IMR-90 (cell line): ENCODE measurements around the gene NNMT. TPM values are rescaled to one million over a fixed set of nuclear protein-coding genes. Genes with fewer than 3 reads are reported as not detected.

Experiments used
- ATAC-seq: fragments of 200-7000 bp; cut with Tn5 transposase; 2 replicates; pipeline ENCODE4 v1.9.1; 2020; ENCODE audit warnings: low read depth, mild to moderate bottlenecking, moderate library complexity
- BruUV-seq: library from RNA; stranded (reverse); fragments of 400-500 nt; replicated peaks from 2 replicates; lab custom pipeline; 2021; lab: Mats Ljungman, UMichigan
- CTCF ChIA-PET: fragments of 300-600 bp; formaldehyde crosslinking; extraction: SDS; loops from one replicate; lab custom pipeline; 2021; ENCODE audit warnings: antibody characterized with exemption; lab: Yijun Ruan, JAX
- POLR2A ChIA-PET: fragments of 300-600 bp; sonication (Branson Sonifier 250); formaldehyde crosslinking; loops from one replicate; lab custom pipeline; 2022; ENCODE audit warnings: antibody characterized with exemption; ENCODE audit not compliant: unreplicated experiment; lab: Charles Lee
- DNase-seq: peaks from one replicate; pipeline ENCODE4 v3.0.0; 2013
- H2AFZ ChIP-seq: replicated peaks from 2 replicates; pipeline ENCODE3; 2013; ENCODE audit warnings: low read length, mild to moderate bottlenecking; ENCODE audit not compliant: poor library complexity
- H2AK5ac ChIP-seq: 2 replicates; pipeline ENCODE4 v1.6.1; 2013; ENCODE audit warnings: low read depth, low read length, inconsistent platforms
- H2AK9ac ChIP-seq: replicated peaks from 2 replicates; pipeline ENCODE3; 2013; ENCODE audit warnings: mild to moderate bottlenecking, low read depth, low read length, moderate library complexity; ENCODE audit not compliant: poor library complexity
- H2BK120ac ChIP-seq: 2 replicates; pipeline ENCODE4 v1.6.1; 2013; ENCODE audit warnings: low read depth, low read length, inconsistent platforms
- H2BK15ac ChIP-seq: 3 replicates; pipeline ENCODE4 v1.6.1; 2013; ENCODE audit warnings: low read depth, low read length, inconsistent platforms
- H2BK20ac ChIP-seq: 2 replicates; pipeline ENCODE4 v1.6.1; 2013; ENCODE audit warnings: low read depth, mild to moderate bottlenecking, inconsistent platforms, low read length, moderate library complexity
- H2BK5ac ChIP-seq: 2 replicates; pipeline ENCODE4 v1.6.1; 2013; ENCODE audit warnings: mild to moderate bottlenecking, low read depth, low read length, inconsistent platforms; ENCODE audit not compliant: poor library complexity, severe bottlenecking
- H3K14ac ChIP-seq: replicated peaks from 2 replicates; pipeline ENCODE4 v1.6.1; 2013; ENCODE audit warnings: low read depth, low read length, inconsistent platforms
- H3K18ac ChIP-seq: 2 replicates; pipeline ENCODE4 v1.6.1; 2013; ENCODE audit warnings: low read depth, low read length, control low read depth
- H3K23ac ChIP-seq: 2 replicates; pipeline ENCODE4 v1.6.1; 2013; ENCODE audit warnings: low read depth, low read length, inconsistent platforms
- H3K27ac ChIP-seq: 2 replicates; pipeline ENCODE4 v1.5.1; 2013; ENCODE audit warnings: mild to moderate bottlenecking, control low read depth, low read length; ENCODE audit not compliant: insufficient read depth
- H3K27me3 ChIP-seq: 2 replicates; pipeline ENCODE4 v1.6.1; 2013; ENCODE audit warnings: low read length; ENCODE audit not compliant: control insufficient read depth, insufficient read depth
- H3K36me3 ChIP-seq: 2 replicates; pipeline ENCODE4 v1.6.1; 2013; ENCODE audit warnings: low read length, mixed read lengths; ENCODE audit not compliant: control insufficient read depth, insufficient read depth
- H3K4ac ChIP-seq: 2 replicates; pipeline ENCODE4 v1.6.1; 2013; ENCODE audit warnings: low read depth, low read length, inconsistent platforms
- H3K4me1 ChIP-seq: 2 replicates; pipeline ENCODE4 v1.6.1; 2013; ENCODE audit warnings: low read length, mixed read lengths; ENCODE audit not compliant: control insufficient read depth, insufficient read depth
- H3K4me2 ChIP-seq: 2 replicates; pipeline ENCODE4 v1.6.1; 2013; ENCODE audit warnings: low read depth, mild to moderate bottlenecking, control low read depth, low read length, moderate library complexity
- H3K4me3 ChIP-seq: 2 replicates; pipeline ENCODE4 v1.5.1; 2013; ENCODE audit warnings: low read depth, mild to moderate bottlenecking, control low read depth, low read length, moderate library complexity; ENCODE audit not compliant: insufficient read depth
- H3K56ac ChIP-seq: 2 replicates; pipeline ENCODE4 v1.6.1; 2013; ENCODE audit warnings: low read length, inconsistent platforms; ENCODE audit not compliant: insufficient read depth; ENCODE audit errors: extremely low read depth
- H3K79me1 ChIP-seq, 2 experiments: 2 replicates each; pipeline ENCODE4 v1.6.1; 2013; ENCODE audit warnings: low read length in 2 of 2, inconsistent platforms in 1 of 2, low read depth in 1 of 2
- H3K9ac ChIP-seq: 2 replicates; pipeline ENCODE4 v1.6.1; 2013; ENCODE audit warnings: low read depth, low read length, control low read depth
- H3K9me1 ChIP-seq: 2 replicates; pipeline ENCODE4 v1.6.1; 2013; ENCODE audit warnings: low read length, inconsistent platforms; ENCODE audit not compliant: insufficient read depth
- H3K9me3 ChIP-seq: 2 replicates; pipeline ENCODE4 v1.6.1; 2013; ENCODE audit warnings: low read length; ENCODE audit not compliant: control insufficient read depth, insufficient read depth
- H4K20me1 ChIP-seq: 2 replicates; pipeline ENCODE4 v1.6.1; 2013; ENCODE audit warnings: low read length, inconsistent platforms; ENCODE audit not compliant: insufficient read depth
- H4K5ac ChIP-seq: 2 replicates; pipeline ENCODE4 v1.6.1; 2013; ENCODE audit warnings: mild to moderate bottlenecking, low read depth, low read length, control low read depth
- H4K8ac ChIP-seq, 2 experiments: 2 replicates each; pipeline ENCODE4 v1.6.1; 2013; ENCODE audit warnings: low read depth in 2 of 2, low read length in 2 of 2, control low read depth in 1 of 2, inconsistent platforms in 1 of 2
- H4K91ac ChIP-seq: 2 replicates; pipeline ENCODE4 v1.6.1; 2013; ENCODE audit warnings: low read depth, low read length, inconsistent platforms; ENCODE audit not compliant: insufficient read depth
- RAD21 ChIP-seq: IDR thresholded peaks from 2 replicates; pipeline ENCODE4 v1.6.1; 2012; ENCODE audit warnings: low read length, improper control_type of control experiment
- RCOR1 ChIP-seq: IDR thresholded peaks from 2 replicates; pipeline ENCODE4 v1.6.1; 2012; ENCODE audit warnings: mild to moderate bottlenecking, low read length, improper control_type of control experiment; ENCODE audit not compliant: insufficient replicate concordance
- WGBS, 2 experiments: methylation state at CpG; one replicate each; pipeline versions ENCODE4 v1.1.5 to v1.1.7; 2013; ENCODE audit warnings: missing lambda C conversion rate in 2 of 2; ENCODE audit not compliant: insufficient read length in 1 of 2; ENCODE audit errors: extremely low coverage in 2 of 2; 5-methylcytosine and 5-hydroxymethylcytosine counted together
- dilution Hi-C: fragments of 300-500 bp; cut with HindIII; formaldehyde crosslinking; loops from one replicate; pipeline ENCODE4 v1.14.3; 2018; ENCODE audit warnings: low sequenced_read_pairs; ENCODE audit not compliant: unreplicated experiment
- in situ Hi-C: fragments of 300-500 bp; cut with MboI; formaldehyde crosslinking; loops from 3 replicates; pipeline ENCODE4 v1.14.3; 2019; ENCODE audit warnings: low sequenced_read_pairs, inconsistent platforms, mixed read lengths
- intact Hi-C: fragments of 100-400 bp; cut with micrococcal nuclease; formaldehyde crosslinking; loops from 2 replicates; pipeline ENCODE4 v1.10.0; 2022
- polyA plus RNA-seq, 3 experiments: library from polyadenylated mRNA; depleted of rRNA; stranded (reverse); fragments of >200 nt; gene quantifications; 2 replicates each; pipeline ENCODE4 v1.2.3, GENCODE V29; 2012; ENCODE audit warnings: low replicate concordance in 1 of 3
- total RNA-seq: library from RNA; depleted of rRNA; stranded (reverse); fragments of >200 nt; gene quantifications from 2 replicates; pipeline ENCODE4 v1.2.3, GENCODE V29; 2012

Gene NNMT
- total and polyA plus RNA-seq, 2 of the 4 experiments (the other 2 are of a cell fraction) = 79.7 to 108 TPM

DNA sequence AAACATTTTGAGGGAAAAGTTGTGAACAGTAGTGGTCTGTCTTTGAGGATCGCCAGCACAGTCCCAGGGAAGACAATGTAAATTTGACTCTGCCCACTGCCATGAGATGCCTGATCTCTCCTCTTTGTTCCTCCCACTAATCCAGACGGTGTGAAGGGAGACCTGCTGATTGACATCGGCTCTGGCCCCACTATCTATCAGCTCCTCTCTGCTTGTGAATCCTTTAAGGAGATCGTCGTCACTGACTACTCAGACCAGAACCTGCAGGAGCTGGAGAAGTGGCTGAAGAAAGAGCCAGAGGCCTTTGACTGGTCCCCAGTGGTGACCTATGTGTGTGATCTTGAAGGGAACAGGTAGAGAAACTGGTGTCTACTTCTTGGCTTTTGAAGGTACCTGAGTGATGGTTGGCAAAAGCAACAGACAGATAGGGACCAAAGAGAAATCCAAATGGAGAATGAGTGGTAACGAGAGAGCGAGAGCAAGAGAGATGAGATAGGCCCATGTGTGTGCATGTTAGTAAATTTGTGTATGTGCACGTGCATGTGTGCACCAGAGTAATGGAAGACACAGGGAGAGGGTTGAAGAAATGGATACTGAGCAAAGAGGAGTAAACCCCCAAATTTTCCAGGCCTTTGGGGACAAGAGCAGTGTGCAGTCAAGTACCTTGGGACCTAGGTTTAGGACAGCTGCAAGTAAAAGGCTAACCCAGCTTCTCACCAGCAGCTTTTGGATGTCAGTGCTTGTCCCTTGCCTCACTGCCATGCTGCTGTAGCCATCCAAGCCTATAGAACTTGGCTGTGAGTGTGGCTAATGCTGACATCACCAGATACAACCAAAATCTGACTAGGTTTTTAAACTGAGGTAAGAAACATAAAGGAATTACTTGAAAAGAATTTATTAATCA lies 1.9 kb downstream of the NNMT start:
- no peak overlapping the region for H3K56ac ChIP-seq
- peak overlapping the region; percentile 75 for H2BK120ac ChIP-seq
- H3K27me3 ChIP-seq = no peaks in the 10 kb centered on the region
- BruUV-seq = no TSS peak
- peak overlapping the region; percentile 60 for H2BK20ac ChIP-seq
- peak overlapping the region; percentile 90 for H3K4me2 ChIP-seq
- WGBS, 2 experiments = 82% methylated on average over 4 of the region's 8 CpGs; no CpG with 5 or more reads in 1 of the 2 experiments
- H4K5ac ChIP-seq = peak overlapping the region; percentile 96
- H4K8ac ChIP-seq = peak overlapping the region; percentile 25 to 77; a peak in 3 of 4 replicates
- H3K14ac ChIP-seq = peak overlapping the region; percentile 59
- peak overlapping the region; percentile 46 for H3K23ac ChIP-seq
- peak overlapping the region; percentile 38 for H3K4me3 ChIP-seq
- H4K91ac ChIP-seq = peak overlapping the region; percentile 43
- peaks cover 19 to 23% of the 10 kb centered on the region in 2 experiments for H3K79me1 ChIP-seq
- no peak for ATAC-seq
- POLR2A ChIA-PET = interaction anchor here (0.6 kb wide), 1 partner anchor 29 kb away, joined by 6 read pairs; no protein-coding TSS in a partner anchor
- peak overlapping the region; percentile 67 for H3K9ac ChIP-seq
- intact Hi-C loops = loop anchor here (5.0 to 10.0 kb wide), 2 partner anchors 149 to 1207 kb away; partner anchors contain the start of gene CADM1
- H3K18ac ChIP-seq = peak overlapping the region; percentile 87
- H3K9me1 ChIP-seq = peaks cover 5% of the 10 kb centered on the region
- H3K4ac ChIP-seq = peak overlapping the region; percentile 83
- peak overlapping the region; percentile 45 for H2AFZ ChIP-seq
- peak overlapping the region; percentile 27 for H2BK5ac ChIP-seq
- H2AK9ac ChIP-seq = peak overlapping the region; percentile 3
- peaks cover 12% of the 10 kb centered on the region for H3K4me1 ChIP-seq
- no peaks in the 10 kb centered on the region for H4K20me1 ChIP-seq
- peak overlapping the region; percentile 79; the same call in 2 of the 3 replicates for H2BK15ac ChIP-seq
- DNase-seq = no peak
- peak overlapping the region; percentile 79; the same call in 1 of the 2 replicates for H3K27ac ChIP-seq
- peaks cover 6% of the 10 kb centered on the region for H3K9me3 ChIP-seq
- peaks cover 10% of the 10 kb centered on the region for H3K36me3 ChIP-seq
- H2AK5ac ChIP-seq = peak overlapping the region; percentile 81; the same call in 1 of the 2 replicates
- TF ChIP-seq RCOR1 (no peak), RAD21 (no peak)
- CTCF ChIA-PET = interaction anchor here (1.6 kb wide), 1 partner anchor 17 kb away, joined by 4 read pairs; no protein-coding TSS in a partner anchor
- in situ Hi-C loops = no loop called here
- dilution Hi-C loops = no loop called here
